Activated CD4-positive, alpha-beta memory T cell treated with anti-CD3 and anti-CD28 coated beads, Interleukin-2, amount 10 ng/mL, durations not matched to agents 7 days and 5 days (primary cell): Measurements from ENCODE around the gene CDHR1. TPM values are rescaled to one million over a fixed set of nuclear protein-coding genes. Genes with fewer than 3 reads are reported as not detected.
"Not testable (repeated sequence)": the region's sequence is repeated elsewhere in the genome, so short reads cannot be mapped to it uniquely, and the experiment has no call there.

Source experiments
- CTCF ChIA-PET: fragments of 350-600 bp; sonication (Branson Sonifier 250); formaldehyde crosslinking; loops from one replicate; lab custom pipeline; 2021; ENCODE audit warnings: antibody characterized with exemption, inconsistent platforms; lab: Charles Lee
- POLR2A ChIA-PET: fragments of 350-600 bp; sonication (Branson Sonifier 250); formaldehyde crosslinking; loops from one replicate; lab custom pipeline; 2021; ENCODE audit warnings: antibody characterized with exemption; lab: Charles Lee
- DNase-seq: peaks from one replicate; pipeline ENCODE4 v3.0.0-alpha.2; 2020
- H3K27ac Mint-ChIP-seq: one replicate; pipeline ENCODE4 v1.8.0; 2021; ENCODE audit warnings: mild to moderate bottlenecking, mixed read lengths
- H3K27me3 Mint-ChIP-seq: one replicate; pipeline ENCODE4 v1.8.0; 2021; ENCODE audit warnings: mixed read lengths
- H3K36me3 Mint-ChIP-seq: one replicate; pipeline ENCODE4 v1.8.0; 2021; ENCODE audit warnings: low read depth, mixed read lengths
- H3K4me1 Mint-ChIP-seq: one replicate; pipeline ENCODE4 v1.8.0; 2021; ENCODE audit warnings: mixed read lengths
- H3K4me3 Mint-ChIP-seq: one replicate; pipeline ENCODE4 v1.8.0; 2021; ENCODE audit warnings: mild to moderate bottlenecking, mixed read lengths
- H3K9me3 Mint-ChIP-seq: one replicate; pipeline ENCODE4 v1.8.0; 2021; ENCODE audit warnings: mixed read lengths
- total RNA-seq, 2 experiments: library from RNA; stranded (reverse); gene quantifications; one replicate each; pipeline ENCODE4 v1.2.3, GENCODE V29; 2021

CDHR1 gene
- total RNA-seq, 2 experiments from 2014 or later: 0.38 to 0.45 TPM

GRCh38 chr10:84177541-84178141 lies 16.7 kb upstream of the CDHR1 start:
- Mint-ChIP-seq H3K4me3 (no peak overlapping the region), H3K27me3 (no peaks in the 10 kb centered on the region), H3K4me1 (no peaks in the 10 kb centered on the region), H3K36me3 (no peaks in the 10 kb centered on the region), H3K9me3 (no peaks in the 10 kb centered on the region), H3K27ac (no peak overlapping the region)
- ChIA-PET CTCF (interaction anchor here (2.0 kb wide), 1 partner anchor 29 kb away, joined by 8 read pairs; no protein-coding TSS in a partner anchor), POLR2A (interaction anchor here (1.0 to 1.6 kb wide), 3 partner anchors 21 to 38 kb away, joined by 3 to 12 read pairs (median 4); partner anchors contain the start of gene GHITM)
- DNase-seq: peak; percentile 76

GRCh38 chr10:84178160-84178609 lies 16.2 kb upstream of the CDHR1 start:
- POLR2A ChIA-PET: interaction anchor here (1.0 to 1.6 kb wide), 3 partner anchors 21 to 39 kb away, joined by 3 to 12 read pairs (median 4); partner anchors contain the start of gene GHITM
- CTCF ChIA-PET: interaction anchor here (2.0 kb wide), 1 partner anchor 30 kb away, joined by 8 read pairs; no protein-coding TSS in a partner anchor

GRCh38 chr10:84179059-84179710 lies 15.2 kb upstream of the CDHR1 start:
- Mint-ChIP-seq H3K4me1 (no peaks in the 10 kb centered on the region), H3K36me3 (no peaks in the 10 kb centered on the region), H3K27me3 (no peaks in the 10 kb centered on the region), H3K9me3 (no peaks in the 10 kb centered on the region), H3K27ac (no peak overlapping the region), H3K4me3 (no peak overlapping the region)
- ChIA-PET CTCF (no interaction called here), POLR2A (no interaction called here)
- no peak for DNase-seq

More at GRCh38 chr10:84178160-84178609, 16.2 kb upstream of the CDHR1 start:
- Mint-ChIP-seq H3K4me3 (no peak overlapping the region), H3K27me3 (no peaks in the 10 kb centered on the region), H3K36me3 (no peaks in the 10 kb centered on the region), H3K9me3 (no peaks in the 10 kb centered on the region), H3K4me1 (no peaks in the 10 kb centered on the region), H3K27ac (no peak overlapping the region)
- no peak for DNase-seq

GRCh38 chr10:84180386-84180785 lies 14.0 kb upstream of the CDHR1 start:
- CTCF ChIA-PET, H3K36me3 Mint-ChIP-seq, H3K9me3 Mint-ChIP-seq, H3K27ac Mint-ChIP-seq, H3K4me3 Mint-ChIP-seq, H3K27me3 Mint-ChIP-seq, POLR2A ChIA-PET, H3K4me1 Mint-ChIP-seq, DNase-seq: not testable (repeated sequence)

GRCh38 chr10:84181631-84182030 lies 12.7 kb upstream of the CDHR1 start:
- Mint-ChIP-seq H3K27ac (no peak overlapping the region), H3K4me1 (peaks cover 4% of the 10 kb centered on the region), H3K27me3 (no peaks in the 10 kb centered on the region), H3K9me3 (no peaks in the 10 kb centered on the region), H3K4me3 (no peak overlapping the region), H3K36me3 (no peaks in the 10 kb centered on the region)
- ChIA-PET POLR2A (no interaction called here), CTCF (no interaction called here)
- no peak for DNase-seq

- DNase-seq: no peak
- H3K4me1 Mint-ChIP-seq: peaks cover 4% of the 10 kb centered on the region
- ChIA-PET CTCF (interaction anchor here (0.6 kb wide), 1 partner anchor 219 kb away, joined by 4 read pairs; no protein-coding TSS in a partner anchor), POLR2A (no interaction called here)
- no peaks in the 10 kb centered on the region for H3K36me3 Mint-ChIP-seq
- no peak overlapping the region for H3K4me3 Mint-ChIP-seq
- no peak overlapping the region for H3K27ac Mint-ChIP-seq
- no peaks in the 10 kb centered on the region for H3K9me3 Mint-ChIP-seq
- no peaks in the 10 kb centered on the region for H3K27me3 Mint-ChIP-seq
Observed at GRCh38 chr10:84184517-84184916, 9.8 kb upstream of the CDHR1 start.

- Mint-ChIP-seq H3K27ac (no peak overlapping the region), H3K36me3 (no peaks in the 10 kb centered on the region), H3K27me3 (no peaks in the 10 kb centered on the region), H3K4me1 (peaks cover 4% of the 10 kb centered on the region), H3K9me3 (no peaks in the 10 kb centered on the region), H3K4me3 (no peak overlapping the region)
- no peak for DNase-seq
- ChIA-PET POLR2A (no interaction called here), CTCF (no interaction called here)
Observed at GRCh38 chr10:84185526-84186175, 8.7 kb upstream of the CDHR1 start.

- peaks cover 15% of the 10 kb centered on the region for H3K27me3 Mint-ChIP-seq
- ChIA-PET POLR2A (no interaction called here), CTCF (no interaction called here)
- DNase-seq: no peak
- H3K36me3 Mint-ChIP-seq: no peaks in the 10 kb centered on the region
- H3K4me3 Mint-ChIP-seq: no peak overlapping the region
- H3K27ac Mint-ChIP-seq: no peak overlapping the region
- H3K4me1 Mint-ChIP-seq: peaks cover 11% of the 10 kb centered on the region
- H3K9me3 Mint-ChIP-seq: no peaks in the 10 kb centered on the region
Observed at GRCh38 chr10:84188815-84189214, 5.5 kb upstream of the CDHR1 start.

GRCh38 chr10:84190621-84191020 lies 3.7 kb upstream of the CDHR1 start:
- no peaks in the 10 kb centered on the region for H3K9me3 Mint-ChIP-seq
- DNase-seq: no peak
- no peak overlapping the region for H3K27ac Mint-ChIP-seq
- peaks cover 7% of the 10 kb centered on the region for H3K4me1 Mint-ChIP-seq
- POLR2A ChIA-PET: no interaction called here
- CTCF ChIA-PET: no interaction called here
- peaks cover 22% of the 10 kb centered on the region for H3K27me3 Mint-ChIP-seq
- no peak overlapping the region for H3K4me3 Mint-ChIP-seq
- no peaks in the 10 kb centered on the region for H3K36me3 Mint-ChIP-seq

- peaks cover 7% of the 10 kb centered on the region for H3K4me1 Mint-ChIP-seq
- no peaks in the 10 kb centered on the region for H3K36me3 Mint-ChIP-seq
- no peak overlapping the region for H3K27ac Mint-ChIP-seq
- H3K9me3 Mint-ChIP-seq: no peaks in the 10 kb centered on the region
- peak; percentile 32 for DNase-seq
- H3K4me3 Mint-ChIP-seq: no peak overlapping the region
- CTCF ChIA-PET: no interaction called here
- POLR2A ChIA-PET: no interaction called here
- peaks cover 27% of the 10 kb centered on the region for H3K27me3 Mint-ChIP-seq
Observed at GRCh38 chr10:84191106-84191505, 3.2 kb upstream of the CDHR1 start.

GRCh38 chr10:84193327-84193726 lies 1.0 kb upstream of the CDHR1 start:
- ChIA-PET CTCF (interaction anchor here (0.6 kb wide), 1 partner anchor 135 kb away, joined by 3 read pairs; no protein-coding TSS in a partner anchor), POLR2A (interaction anchor here (1.7 kb wide), 1 partner anchor 12 kb away, joined by 5 read pairs; no protein-coding TSS in a partner anchor)
- Mint-ChIP-seq H3K9me3 (no peaks in the 10 kb centered on the region), H3K4me1 (peaks cover 7% of the 10 kb centered on the region), H3K27ac (no peak overlapping the region), H3K4me3 (no peak overlapping the region), H3K27me3 (peaks cover 43% of the 10 kb centered on the region), H3K36me3 (no peaks in the 10 kb centered on the region)
- DNase-seq: no peak

GRCh38 chr10:84193846-84194423 lies 402 bp upstream of the CDHR1 start:
- H3K27ac Mint-ChIP-seq: no peak overlapping the region
- no peaks in the 10 kb centered on the region for H3K36me3 Mint-ChIP-seq
- H3K27me3 Mint-ChIP-seq: peaks cover 45% of the 10 kb centered on the region
- ChIA-PET POLR2A (no interaction called here), CTCF (no interaction called here)
- no peaks in the 10 kb centered on the region for H3K9me3 Mint-ChIP-seq
- peaks cover 7% of the 10 kb centered on the region for H3K4me1 Mint-ChIP-seq
- H3K4me3 Mint-ChIP-seq: no peak overlapping the region
- no peak for DNase-seq
